Measurements from ENCODE around the gene CORO1C. TPM values are rescaled to one million over a fixed set of nuclear protein-coding genes. Genes with fewer than 3 reads are reported as not detected.

Gene CORO1C
- total RNA-seq, 3 donors from 2014 or later (not counting 1 experiment from before 2014, with no cell fraction given), result 28.9 to 43.5 (median 36.0) TPM

GRCh38 chr12:108745641-108746040 is 14.3 kb upstream of the CORO1C start:
- Histone ChIP-seq H3K27ac (ENCODE audit: low read length) (no peak overlapping the region), H3K36me3 (ENCODE audit: control insufficient read depth, insufficient read depth, low read length) (no peaks in the 10 kb centered on the region), H3K27me3 (ENCODE audit: control insufficient read depth, insufficient read depth, low read length) (no peaks in the 10 kb centered on the region), H3K9me3 (ENCODE audit: control insufficient read depth, insufficient read depth, low read length) (no peaks in the 10 kb centered on the region), H3K4me3 (ENCODE audit: low read length) (no peak overlapping the region), H3K4me1 (ENCODE audit: control insufficient read depth, insufficient read depth, low read length) (no peaks in the 10 kb centered on the region)
- WGBS (ENCODE audit: insufficient coverage), result 96% methylated on average over 5 of the region's 5 CpGs
- Mint-ChIP-seq H3K27ac (no peak overlapping the region), H3K36me3 (no peaks in the 10 kb centered on the region), H3K27me3 (ENCODE audit: low read depth in 2 of 2) (peaks cover 4 to 9% of the 10 kb centered on the region in 2 donors), H3K9me3 (no peaks in the 10 kb centered on the region), H3K4me3 (no peak overlapping the region), H3K4me1 (no peaks in the 10 kb centered on the region)
- intact Hi-C loops (cut with micrococcal nuclease), result no loop called here
- no peak for TF ChIP-seq CTCF (IDR thresholded peaks at IDR 0.05)
- ATAC-seq (no peak), DNase-seq (no peak)

GRCh38 chr12:108744021-108744897 is 12.9 kb upstream of the CORO1C start:
- H3K4me1 Mint-ChIP-seq, result no peaks in the 10 kb centered on the region
- H3K27ac Mint-ChIP-seq, result no peak overlapping the region
- H3K4me3 Mint-ChIP-seq, result no peak overlapping the region
- TF ChIP-seq CTCF (IDR thresholded peaks at IDR 0.05), result no peak
- no peaks in the 10 kb centered on the region for H3K27me3 ChIP-seq (ENCODE audit: control insufficient read depth, insufficient read depth, low read length)
- no peaks in the 10 kb centered on the region for H3K9me3 ChIP-seq (ENCODE audit: control insufficient read depth, insufficient read depth, low read length)
- WGBS (ENCODE audit: insufficient coverage), result 58% methylated on average over 3 of the region's 5 CpGs
- H3K9me3 Mint-ChIP-seq, result no peaks in the 10 kb centered on the region
- H3K27ac ChIP-seq (ENCODE audit: low read length), result no peak overlapping the region
- H3K4me1 ChIP-seq (ENCODE audit: control insufficient read depth, insufficient read depth, low read length), result no peaks in the 10 kb centered on the region
- intact Hi-C loops (cut with micrococcal nuclease), result no loop called here
- ATAC-seq, result no peak
- H3K27me3 Mint-ChIP-seq (ENCODE audit: low read depth in 2 of 2), result peaks cover 7 to 9% of the 10 kb centered on the region in 2 donors
- H3K4me3 ChIP-seq (ENCODE audit: low read length), result no peak overlapping the region
- no peak for DNase-seq
- H3K36me3 ChIP-seq (ENCODE audit: control insufficient read depth, insufficient read depth, low read length), result no peaks in the 10 kb centered on the region
- H3K36me3 Mint-ChIP-seq, result no peaks in the 10 kb centered on the region

- TF ChIP-seq CTCF (IDR thresholded peaks at IDR 0.05), result no peak
- no peak overlapping the region for H3K27ac Mint-ChIP-seq
- no peaks in the 10 kb centered on the region for H3K36me3 Mint-ChIP-seq
These were observed 6.9 kb upstream of the CORO1C start for GRCh38 chr12:108738170-108738569.

More at GRCh38 chr12:108738170-108738569, 6.9 kb upstream of the CORO1C start:
- H3K9me3 Mint-ChIP-seq, result no peaks in the 10 kb centered on the region
- intact Hi-C loops (cut with micrococcal nuclease), result loop anchor here (10.0 kb wide), 1 partner anchor 317 kb away; the partner anchor contains the start of gene USP30
- no peak for DNase-seq
- 47% methylated on average over 1 of the region's 2 CpGs for WGBS (ENCODE audit: insufficient coverage)
- H3K4me1 Mint-ChIP-seq, result no peaks in the 10 kb centered on the region
- no peak overlapping the region for H3K4me3 Mint-ChIP-seq
- peaks cover 4% of the 10 kb centered on the region for H3K4me1 ChIP-seq (ENCODE audit: control insufficient read depth, insufficient read depth, low read length)
- no peaks in the 10 kb centered on the region for H3K36me3 ChIP-seq (ENCODE audit: control insufficient read depth, insufficient read depth, low read length)
- no peak overlapping the region for H3K4me3 ChIP-seq (ENCODE audit: low read length)
- H3K27me3 ChIP-seq (ENCODE audit: control insufficient read depth, insufficient read depth, low read length), result no peaks in the 10 kb centered on the region
- no peak for ATAC-seq
- no peaks in the 10 kb centered on the region for H3K9me3 ChIP-seq (ENCODE audit: control insufficient read depth, insufficient read depth, low read length)
- peaks cover 6% of the 10 kb centered on the region in 2 donors for H3K27me3 Mint-ChIP-seq (ENCODE audit: low read depth in 2 of 2)
- H3K27ac ChIP-seq (ENCODE audit: low read length), result no peak overlapping the region

Data from natural killer cell (primary cell).